A549 (cell line): ENCODE data around the gene VSTM5.

ENCODE experiments used
- JUNB ChIP-seq: fragments of >200 bp; sonication (Bioruptor Twin); formaldehyde crosslinking; IDR thresholded peaks from 2 replicates; pipeline ENCODE4 v1.6.1; 2016
- PHF8 ChIP-seq: fragments of 200-600 bp; sonication (generic); IDR thresholded peaks from 2 replicates; pipeline ENCODE4 v1.6.1; 2016; ENCODE audit warnings: low read depth, mild to moderate bottlenecking, antibody characterized with exemption, moderate library complexity, borderline replicate concordance
- POLR2A ChIP-seq: IDR thresholded peaks from 2 replicates; pipeline ENCODE4 v1.6.1; 2012; ENCODE audit warnings: mild to moderate bottlenecking, low read length

- TF ChIP-seq POLR2A (no peak), PHF8 (no peak), JUNB (no peak)
Measured at GRCh38 chr11:93817426-93818348, 32.7 kb downstream of the VSTM5 start.
